ENCODE measurements around the gene DZANK1.

Gene DZANK1

DNA sequence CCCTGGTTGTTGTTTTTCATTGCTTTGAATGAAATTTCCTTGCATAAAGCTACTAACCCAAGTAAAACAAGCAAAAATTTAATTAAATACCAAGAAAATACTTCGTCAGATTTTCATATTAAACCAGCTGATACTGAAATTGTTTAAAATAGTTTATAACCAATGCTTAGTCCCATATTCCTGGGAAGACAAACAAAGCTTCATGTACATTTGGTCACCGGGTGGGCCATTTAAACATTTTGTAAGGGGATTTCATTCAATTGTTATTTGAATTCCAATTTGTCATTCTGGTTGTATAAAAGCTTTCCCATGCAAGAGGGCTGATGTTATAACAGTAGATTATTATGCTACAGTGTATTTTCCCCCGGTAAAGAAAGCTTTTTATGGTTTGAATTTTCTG, 30.8 kb upstream of the DZANK1 start:
- Histone ChIP-seq H3K9me3 (ENCODE audit: insufficient read depth, low read length) (no peaks in the 10 kb centered on the region), H4K20me1 (ENCODE audit: insufficient read depth, low read length) (no peaks in the 10 kb centered on the region), H3K27me3 (ENCODE audit: low read depth, low read length) (no peaks in the 10 kb centered on the region), H3K4me2 (ENCODE audit: low read length) (peak overlapping the region; percentile 69), H3K79me2 (ENCODE audit: low read length) (peaks cover 8% of the 10 kb centered on the region), H3K36me3 (replicated peaks; ENCODE audit: low read depth, low read length) (peaks cover 13% of the 10 kb centered on the region), H3K4me1 (ENCODE audit: low read length) (peaks cover 11% of the 10 kb centered on the region), H3K27ac (ENCODE audit: low read length) (no peak overlapping the region), H3K9ac (ENCODE audit: low read length) (peak overlapping the region; percentile 88), H2AFZ (ENCODE audit: low read depth, low read length) (peak overlapping the region; percentile 89), H3K4me3 (ENCODE audit: low read length) (peak overlapping the region; percentile 87)
- TF ChIP-seq EZH2phosphoT487 (IDR thresholded peaks at IDR 0.05; ENCODE audit: low read depth) (no peak), CTCF (IDR thresholded peaks at IDR 0.05; ENCODE audit: low read depth, low read length) (no peak)

DNA sequence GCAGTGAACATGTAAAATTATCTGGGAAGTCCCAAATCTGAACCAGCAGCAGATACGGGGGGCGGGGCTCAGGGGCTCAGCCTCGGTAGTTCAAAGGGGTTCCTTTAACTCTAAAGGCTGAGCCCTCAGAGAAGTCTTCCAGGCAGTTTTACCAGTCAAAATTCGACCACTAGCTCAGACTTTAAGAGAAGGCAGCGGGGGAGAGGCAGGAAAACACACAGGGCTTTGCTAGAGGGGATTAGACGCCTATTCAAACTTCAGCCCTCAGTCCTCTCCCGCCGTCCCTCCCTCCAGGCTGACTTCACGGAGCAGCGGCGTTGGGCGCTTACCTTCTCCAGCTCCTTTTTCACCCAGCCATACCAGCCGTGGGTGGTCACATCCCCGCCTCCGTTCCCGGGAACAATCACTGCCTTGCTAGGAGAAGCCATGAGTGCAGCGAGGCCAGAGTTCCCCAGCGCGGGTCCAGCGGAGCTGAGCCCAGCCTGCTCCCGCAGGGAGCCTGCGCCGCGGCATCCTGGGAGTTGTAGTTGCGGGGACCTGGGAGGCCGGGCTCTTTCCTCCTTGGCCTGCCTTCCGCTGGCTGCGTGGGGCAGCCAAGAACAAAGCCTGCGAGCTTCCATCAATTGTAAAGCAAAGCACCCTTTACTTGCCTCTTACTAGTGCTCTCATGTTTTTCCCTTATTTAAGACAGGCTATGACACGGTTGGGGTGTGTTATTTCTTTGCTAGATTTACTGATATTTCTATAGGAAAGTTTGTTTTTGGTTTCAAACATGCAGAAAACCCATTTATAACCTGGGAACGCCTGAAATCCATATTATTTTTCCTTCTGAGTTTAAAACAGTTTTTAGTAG, 30.1 kb upstream of the DZANK1 start, which contains the start of gene RBBP9:
RBBP9 (minus strand) TSS at position 486 of the 853 bp plus-strand sequence; CDS start at position 428, 58 bp downstream.
- H3K4me3 ChIP-seq (ENCODE audit: low read length): peak within 1 kb of the TSS; percentile 87
- no peaks in the 10 kb centered on the region for H3K27me3 ChIP-seq (ENCODE audit: low read depth, low read length)
- peak within 1 kb of the TSS; percentile 52 for H3K27ac ChIP-seq (ENCODE audit: low read length)
- TF ChIP-seq EZH2phosphoT487 (IDR thresholded peaks at IDR 0.05; ENCODE audit: low read depth) (no peak), CTCF (IDR thresholded peaks at IDR 0.05; ENCODE audit: low read depth, low read length) (no peak)
- no peaks in the 10 kb centered on the region for H3K9me3 ChIP-seq (ENCODE audit: insufficient read depth, low read length)
- peaks cover 8% of the 10 kb centered on the region for H3K79me2 ChIP-seq (ENCODE audit: low read length)
- H4K20me1 ChIP-seq (ENCODE audit: insufficient read depth, low read length): no peaks in the 10 kb centered on the region
- H3K36me3 ChIP-seq (replicated peaks; ENCODE audit: low read depth, low read length): peaks cover 20% of the 10 kb centered on the region
- H2AFZ ChIP-seq (ENCODE audit: low read depth, low read length): peak within 1 kb of the TSS; percentile 89
- H3K4me1 ChIP-seq (ENCODE audit: low read length): peaks cover 11% of the 10 kb centered on the region
- peak within 1 kb of the TSS; percentile 88 for H3K9ac ChIP-seq (ENCODE audit: low read length)
- peak within 1 kb of the TSS; percentile 69 for H3K4me2 ChIP-seq (ENCODE audit: low read length)

DNA sequence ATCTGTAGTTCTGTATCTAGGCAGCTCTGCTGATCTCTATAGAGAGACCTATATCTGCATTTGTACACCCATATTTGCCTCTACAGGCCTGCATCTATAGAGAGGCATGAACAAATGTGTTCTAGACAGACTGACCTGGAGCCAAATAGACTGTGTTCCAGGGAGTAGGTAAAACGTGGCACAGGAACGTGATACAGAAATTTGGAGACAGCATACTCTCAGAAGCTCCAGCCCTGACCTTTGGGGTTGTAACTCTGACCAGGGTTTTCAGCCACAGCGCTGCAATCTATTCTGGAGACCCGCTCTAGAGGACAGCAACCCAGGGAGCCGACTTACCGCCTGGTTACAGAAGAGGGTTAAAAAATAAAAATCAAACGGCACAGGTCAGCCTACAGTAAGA, 29.2 kb upstream of the DZANK1 start:
- no peaks in the 10 kb centered on the region for H4K20me1 ChIP-seq (ENCODE audit: insufficient read depth, low read length)
- no peak for TF ChIP-seq EZH2phosphoT487 (IDR thresholded peaks at IDR 0.05; ENCODE audit: low read depth)
- TF ChIP-seq CTCF (IDR thresholded peaks at IDR 0.05; ENCODE audit: low read depth, low read length): no peak
- H2AFZ ChIP-seq (ENCODE audit: low read depth, low read length): peak overlapping the region; percentile 89
- H3K4me3 ChIP-seq (ENCODE audit: low read length): peak overlapping the region; percentile 87
- H3K36me3 ChIP-seq (replicated peaks; ENCODE audit: low read depth, low read length): peaks cover 21% of the 10 kb centered on the region
- peak overlapping the region; percentile 69 for H3K4me2 ChIP-seq (ENCODE audit: low read length)
- peaks cover 11% of the 10 kb centered on the region for H3K4me1 ChIP-seq (ENCODE audit: low read length)
- no peaks in the 10 kb centered on the region for H3K27me3 ChIP-seq (ENCODE audit: low read depth, low read length)
- no peaks in the 10 kb centered on the region for H3K9me3 ChIP-seq (ENCODE audit: insufficient read depth, low read length)
- H3K9ac ChIP-seq (ENCODE audit: low read length): peak overlapping the region; percentile 88
- peaks cover 8% of the 10 kb centered on the region for H3K79me2 ChIP-seq (ENCODE audit: low read length)
- H3K27ac ChIP-seq (ENCODE audit: low read length): peak overlapping the region; percentile 8; the same call in 1 of the 2 replicates

- TF ChIP-seq EZH2phosphoT487 (IDR thresholded peaks at IDR 0.05; ENCODE audit: low read depth) (no peak), CTCF (IDR thresholded peaks at IDR 0.05; ENCODE audit: low read depth, low read length) (no peak)
- H3K4me3 ChIP-seq (ENCODE audit: low read length): no peak overlapping the region
- H3K4me1 ChIP-seq (ENCODE audit: low read length): no peaks in the 10 kb centered on the region
- no peak overlapping the region for H3K9ac ChIP-seq (ENCODE audit: low read length)
- no peaks in the 10 kb centered on the region for H3K9me3 ChIP-seq (ENCODE audit: insufficient read depth, low read length)
- H3K4me2 ChIP-seq (ENCODE audit: low read length): no peak overlapping the region
- no peaks in the 10 kb centered on the region for H3K79me2 ChIP-seq (ENCODE audit: low read length)
- H3K36me3 ChIP-seq (replicated peaks; ENCODE audit: low read depth, low read length): peaks cover 58% of the 10 kb centered on the region
- no peaks in the 10 kb centered on the region for H3K27me3 ChIP-seq (ENCODE audit: low read depth, low read length)
- H2AFZ ChIP-seq (ENCODE audit: low read depth, low read length): no peak overlapping the region
- no peaks in the 10 kb centered on the region for H4K20me1 ChIP-seq (ENCODE audit: insufficient read depth, low read length)
- H3K27ac ChIP-seq (ENCODE audit: low read length): no peak overlapping the region
Observed at GRCh38 chr20:18488301-18488700, 21.5 kb upstream of the DZANK1 start.

Measured in OCI-LY3 (cell line).